HEK293 (cell line): Measurements from ENCODE around the gene TCERG1.

ENCODE experiments used
- CTCF ChIA-PET: fragments of 350-600 bp; formaldehyde crosslinking; extraction: SDS; loops from one replicate; lab custom pipeline; 2021; ENCODE audit warnings: antibody characterized with exemption; lab: Yijun Ruan, JAX
- POLR2A ChIA-PET: fragments of 300-600 bp; formaldehyde crosslinking; extraction: SDS; loops from one replicate; lab custom pipeline; 2020; ENCODE audit warnings: antibody characterized with exemption, inconsistent platforms; lab: Yijun Ruan, JAX
- H3K27ac ChIP-seq: fragments of 200-500 bp; sonication (Bioruptor generic); 2 replicates; pipeline ENCODE4 v1.5.1; 2014; ENCODE audit warnings: low read depth, low read length, control low read depth, inconsistent platforms; ENCODE audit errors: extremely low read depth
- H3K36me3 ChIP-seq, 2 experiments: fragments of 200-500 bp in 1 of 2; sonication (Bioruptor generic) in 1 of 2; 1 replicate in 1 of 2; 2 replicates in 1 of 2; pipeline ENCODE4 v1.5.1; 2014 to 2017; ENCODE audit warnings: inconsistent platforms in 2 of 2, low read length in 2 of 2; ENCODE audit not compliant: control insufficient read depth in 2 of 2, insufficient read depth in 1 of 2
- H3K4me1 ChIP-seq: fragments of 200-500 bp; sonication (Bioruptor generic); 2 replicates; pipeline ENCODE4 v1.5.1; 2014; ENCODE audit warnings: mild to moderate bottlenecking, low read length, inconsistent platforms; ENCODE audit not compliant: control insufficient read depth, insufficient read depth
- H3K4me3 ChIP-seq: 2 replicates; pipeline ENCODE4 v1.5.1; 2011; ENCODE audit warnings: low read depth, mild to moderate bottlenecking, control low read depth, low read length, moderate library complexity
- H3K9me3 ChIP-seq: fragments of 200-500 bp; sonication (Bioruptor generic); 2 replicates; pipeline ENCODE4 v1.5.1; 2014; ENCODE audit warnings: low read depth, low read length, inconsistent platforms; ENCODE audit not compliant: control insufficient read depth, insufficient read depth
- GLI2 ChIP-seq: fragments of 450-650 bp; formaldehyde crosslinking; IDR thresholded peaks from 2 replicates; pipeline ENCODE4; 2017; ENCODE audit warnings: missing biosample characterization, missing genetic modification characterization, low read depth, borderline replicate concordance
- HOXC10 ChIP-seq: sonication (generic); formaldehyde crosslinking; IDR thresholded peaks from 2 replicates; pipeline ENCODE4 v1.8.1; 2023; ENCODE audit warnings: mild to moderate bottlenecking, missing genetic modification reagents
- KLF1 ChIP-seq: fragments of 450-650 bp; formaldehyde crosslinking; IDR thresholded peaks from 2 replicates; pipeline ENCODE4 v1.5.1; 2016; ENCODE audit warnings: missing biosample characterization, missing genetic modification characterization
- KLF8 ChIP-seq: fragments of 450-650 bp; formaldehyde crosslinking; IDR thresholded peaks from 2 replicates; pipeline ENCODE4 v1.5.1; 2016; ENCODE audit warnings: missing biosample characterization, missing genetic modification characterization
- MZF1 ChIP-seq: fragments of 450-650 bp; formaldehyde crosslinking; IDR thresholded peaks from 2 replicates; pipeline ENCODE4 v1.5.1; 2017; ENCODE audit warnings: missing biosample characterization, missing genetic modification characterization, borderline replicate concordance
- SCRT1 ChIP-seq: fragments of 450-650 bp; formaldehyde crosslinking; IDR thresholded peaks from 2 replicates; pipeline ENCODE4 v1.5.1; 2016; ENCODE audit warnings: missing biosample characterization, missing genetic modification characterization, borderline replicate concordance
- ZBTB11 ChIP-seq: fragments of 450-650 bp; formaldehyde crosslinking; conservative IDR thresholded peaks from 2 replicates; pipeline ENCODE4 v1.5.1; 2016; ENCODE audit warnings: low read depth, missing biosample characterization, missing genetic modification characterization
- ZBTB49 ChIP-seq: fragments of 450-650 bp; formaldehyde crosslinking; IDR thresholded peaks from 2 replicates; pipeline ENCODE4 v1.5.1; 2016; ENCODE audit warnings: missing biosample characterization, missing genetic modification characterization, low read depth
- ZNF214 ChIP-seq: fragments of 450-650 bp; formaldehyde crosslinking; IDR thresholded peaks from 2 replicates; pipeline ENCODE4 v1.5.1; 2017; ENCODE audit warnings: missing biosample characterization, mild to moderate bottlenecking, missing genetic modification characterization, borderline replicate concordance
- ZNF311 ChIP-seq: fragments of 450-650 bp; formaldehyde crosslinking; IDR thresholded peaks from 2 replicates; pipeline ENCODE4 v1.5.1; 2017; ENCODE audit warnings: missing biosample characterization, missing genetic modification characterization, borderline replicate concordance
- ZNF341 ChIP-seq: fragments of 450-650 bp; formaldehyde crosslinking; IDR thresholded peaks from 2 replicates; pipeline ENCODE4; 2016; ENCODE audit warnings: low read depth, missing biosample characterization, missing genetic modification characterization
- ZNF366 ChIP-seq: fragments of 450-650 bp; formaldehyde crosslinking; conservative IDR thresholded peaks from 2 replicates; pipeline ENCODE4 v1.5.1; 2016; ENCODE audit warnings: missing biosample characterization, missing genetic modification characterization
- ZNF394 ChIP-seq: fragments of 450-650 bp; formaldehyde crosslinking; IDR thresholded peaks from 2 replicates; pipeline ENCODE4 v1.5.1; 2016; ENCODE audit warnings: missing biosample characterization, missing genetic modification characterization, mild to moderate bottlenecking, moderate library complexity, borderline replicate concordance
- ZNF558 ChIP-seq: fragments of 450-650 bp; formaldehyde crosslinking; IDR thresholded peaks from 2 replicates; pipeline ENCODE4 v1.5.1; 2016; ENCODE audit warnings: missing biosample characterization, missing genetic modification characterization
- ZNF560 ChIP-seq: fragments of 450-650 bp; formaldehyde crosslinking; IDR thresholded peaks from 2 replicates; pipeline ENCODE4 v1.5.1; 2017; ENCODE audit warnings: missing biosample characterization, missing genetic modification characterization, borderline replicate concordance

TCERG1 gene

GRCh38 chr5:146520731-146521130, 73.6 kb downstream of the TCERG1 start (continued):
- TF ChIP-seq ZBTB11 (tag by site-specific recombination) (no peak), HOXC10 (CRISPR knock-in tag) (no peak)

DNA sequence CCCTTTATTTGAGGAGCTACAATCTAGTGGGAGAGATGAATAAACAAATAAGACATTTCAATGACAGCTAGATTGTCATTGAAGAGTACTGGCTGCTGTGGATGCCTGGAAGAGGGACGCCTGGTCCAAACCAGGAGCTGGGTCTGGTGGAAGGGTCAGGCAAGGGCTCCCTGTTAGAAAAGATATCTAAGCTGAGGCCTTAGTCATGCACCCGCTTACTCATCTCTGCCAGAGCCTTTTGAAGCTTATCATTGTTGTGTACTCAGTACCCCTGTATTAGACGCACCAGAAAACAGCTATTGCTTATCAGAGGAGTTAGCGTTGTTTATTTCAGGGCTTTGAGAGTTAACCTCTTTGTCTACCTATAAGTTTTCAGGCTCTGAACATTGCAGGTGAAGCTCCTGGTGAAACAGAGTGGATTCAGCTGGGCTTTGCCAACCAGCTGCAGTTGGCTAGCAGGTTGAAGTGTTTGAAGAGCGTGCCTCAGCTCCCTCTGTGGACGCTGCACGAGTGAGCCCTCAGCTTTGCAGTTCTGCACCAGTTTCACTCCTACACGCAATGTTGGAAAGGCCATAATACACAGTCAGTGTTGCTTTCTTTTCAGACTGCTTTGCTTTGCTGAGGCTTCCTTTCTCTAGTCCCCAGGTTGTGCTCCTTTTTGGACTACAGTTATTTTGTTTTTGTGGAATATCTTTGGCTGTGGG, 74.4 kb downstream of the TCERG1 start:
- Histone ChIP-seq H3K4me3 (no peak overlapping the region), H3K36me3 (no peaks in the 10 kb centered on the region), H3K4me1 (no peaks in the 10 kb centered on the region), H3K27ac (no peak overlapping the region), H3K9me3 (no peaks in the 10 kb centered on the region)
- CTCF ChIA-PET, result interaction anchor here (1.0 to 1.4 kb wide), 4 partner anchors 10 to 1057 kb away, joined by 4 to 5 read pairs (median 4); no protein-coding TSS in a partner anchor
- TF ChIP-seq ZNF341 (tag by site-specific recombination), result no peak
- no peak for TF ChIP-seq ZNF394
- TF ChIP-seq ZBTB49, result no peak
- TF ChIP-seq ZNF366 (tag by site-specific recombination), result no peak
- no peak for TF ChIP-seq ZNF311
- TF ChIP-seq KLF1, result no peak
- TF ChIP-seq MZF1 (tag by site-specific recombination), result no peak
- TF ChIP-seq KLF8 (tag by site-specific recombination), result no peak
- TF ChIP-seq SCRT1 (tag by site-specific recombination), result no peak
- TF ChIP-seq ZNF558, result no peak
- TF ChIP-seq ZNF560 (tag by site-specific recombination), result no peak
- no peak for TF ChIP-seq ZNF214
- POLR2A ChIA-PET, result interaction anchor here (0.5 kb wide), 1 partner anchor 34 kb away, joined by 3 read pairs; no protein-coding TSS in a partner anchor

DNA sequence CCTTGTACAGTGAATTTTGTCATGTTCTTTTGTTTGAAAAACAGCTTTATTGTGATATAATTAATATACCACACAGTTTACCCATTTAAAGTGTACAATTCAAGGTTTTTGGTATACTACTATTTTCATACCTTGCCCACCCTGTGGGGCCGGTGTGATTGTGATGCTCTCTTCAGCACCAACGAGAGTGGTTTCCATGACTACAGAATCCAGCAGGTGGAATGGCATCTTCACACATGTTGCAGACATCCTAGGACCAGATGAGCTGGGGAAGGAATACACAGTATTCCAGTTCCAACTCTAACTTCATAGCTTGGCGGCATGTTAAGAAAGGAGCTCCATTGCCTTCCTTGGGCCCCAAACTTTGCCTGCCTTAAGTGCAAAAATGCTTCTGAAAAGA, 76.6 kb downstream of the TCERG1 start:
- peak; percentile 58; the same call in 1 of the 2 replicates for TF ChIP-seq SCRT1 (tag by site-specific recombination)
- TF ChIP-seq GLI2 (tag by site-specific recombination), result no peak
- no peak overlapping the region for H3K27ac ChIP-seq
- ChIA-PET CTCF (interaction anchor here (0.9 to 1.2 kb wide), 3 partner anchors 8 to 665 kb away, joined by 3 to 6 read pairs (median 3); no protein-coding TSS in a partner anchor), POLR2A (no interaction called here)
- no peaks in the 10 kb centered on the region for H3K4me1 ChIP-seq
- no peaks in the 10 kb centered on the region for H3K9me3 ChIP-seq
- no peaks in the 10 kb centered on the region for H3K36me3 ChIP-seq
- no peak overlapping the region for H3K4me3 ChIP-seq
